ENCODE results near the gene TEX2.
"Not testable (repeated sequence)": the region's sequence is repeated elsewhere in the genome, so short reads cannot be mapped to it uniquely, and the experiment has no call there.

The TEX2 gene

GRCh38 chr17:64232466-64233262 is 30.4 kb downstream of the TEX2 start:
- DNase-seq: no peak

- no peak for DNase-seq
These were observed 31.4 kb downstream of the TEX2 start for GRCh38 chr17:64231567-64232141.

GRCh38 chr17:64230791-64231408 is 32.2 kb downstream of the TEX2 start:
- no peak for DNase-seq

GRCh38 chr17:64229815-64230728 is 33.0 kb downstream of the TEX2 start:
- DNase-seq: no peak

- no peak for DNase-seq
These were observed 36.9 kb downstream of the TEX2 start for GRCh38 chr17:64226132-64226531.

GRCh38 chr17:64225410-64225809 is 37.6 kb downstream of the TEX2 start:
- DNase-seq: no peak

GRCh38 chr17:64223931-64224629 is 39.0 kb downstream of the TEX2 start:
- no peak for DNase-seq

- DNase-seq: no peak
These were observed 39.8 kb downstream of the TEX2 start for GRCh38 chr17:64223283-64223682.

GRCh38 chr17:64221679-64222078 is 41.4 kb downstream of the TEX2 start:
- DNase-seq: no peak

GRCh38 chr17:64220604-64221003 is 42.5 kb downstream of the TEX2 start:
- not testable (repeated sequence) for DNase-seq

GRCh38 chr17:64219571-64219970 is 43.5 kb downstream of the TEX2 start:
- DNase-seq: no peak

GRCh38 chr17:64218066-64218465 is 45.0 kb downstream of the TEX2 start:
- no peak for DNase-seq

- DNase-seq: no peak
These were observed 45.8 kb downstream of the TEX2 start for GRCh38 chr17:64217249-64217691.

- DNase-seq: no peak
These were observed 46.5 kb downstream of the TEX2 start for GRCh38 chr17:64216338-64217248.

- DNase-seq: no peak
These were observed 47.1 kb downstream of the TEX2 start for GRCh38 chr17:64216000-64216337.

- DNase-seq: no peak
These were observed 48.1 kb downstream of the TEX2 start for GRCh38 chr17:64214950-64215349.

- no peak for DNase-seq
These were observed 48.9 kb downstream of the TEX2 start for GRCh38 chr17:64213995-64214811.

- DNase-seq: no peak
These were observed 50.9 kb downstream of the TEX2 start for GRCh38 chr17:64212122-64212521.

GRCh38 chr17:64209983-64210382 is 53.1 kb downstream of the TEX2 start:
- no peak for DNase-seq

GRCh38 chr17:64209356-64209941 is 53.6 kb downstream of the TEX2 start:
- no peak for DNase-seq
